A549 (cell line): ENCODE measurements around the gene CPAMD8. TPM values are rescaled to one million over a fixed set of nuclear protein-coding genes. Genes with fewer than 3 reads are reported as not detected.

Experiments
- ATAC-seq, 2 experiments: fragments of 200-7000 bp in 1 of 2; fragments of >200 bp in 1 of 2; cut with Nextera tagmentation in 1 of 2; cut with Tn5 transposase in 1 of 2; 3 replicates each; pipeline versions ENCODE4 v1.8.0 to v1.9.1; 2018 to 2020; ENCODE audit warnings: mild to moderate bottlenecking in 1 of 2, moderate library complexity in 1 of 2
- CTCF ChIA-PET: fragments of 300-600 bp; sonication (Branson Sonifier 250); formaldehyde crosslinking; extraction: SDS; loops from one replicate; lab custom pipeline; 2021; ENCODE audit warnings: antibody characterized with exemption, inconsistent platforms; lab: Yijun Ruan, JAX
- POLR2A ChIA-PET: fragments of 350-600 bp; formaldehyde crosslinking; extraction: SDS; loops from one replicate; lab custom pipeline; 2021; ENCODE audit warnings: antibody characterized with exemption, inconsistent platforms; lab: Yijun Ruan, JAX
- DNase-seq, 2 experiments: peaks; one replicate each; pipeline versions ENCODE4 v3.0.0 to v3.0.0-alpha.2; 2011 to 2016; ENCODE audit warnings: low read depth in 1 of 2, low spot score in 1 of 2
- FAIRE-seq: peaks from 2 replicates; lab custom pipeline; 2011; peaks lifted over from hg19 to GRCh38; lab: Jason Lieb, UNC
- H3K27ac ChIP-seq, 2 experiments: fragments of >200 bp; sonication (Bioruptor Twin); formaldehyde crosslinking; 3 replicates each; pipeline ENCODE4 v1.5.1; 2016 to 2017
- H3K4me1 ChIP-seq: fragments of >200 bp; sonication (Bioruptor Twin); formaldehyde crosslinking; 3 replicates; pipeline ENCODE4 v1.6.1; 2016
- H3K4me2 ChIP-seq: fragments of >200 bp; sonication (Bioruptor Twin); formaldehyde crosslinking; 3 replicates; pipeline ENCODE4 v1.6.1; 2016
- H3K4me3 ChIP-seq: fragments of >200 bp; sonication (Bioruptor Twin); formaldehyde crosslinking; 3 replicates; pipeline ENCODE4 v1.5.1; 2016
- H3K9me3 ChIP-seq: fragments of >200 bp; sonication (Bioruptor Twin); formaldehyde crosslinking; 3 replicates; pipeline ENCODE4 v1.6.1; 2016
- CBX2 ChIP-seq: fragments of 200-600 bp; sonication (generic); IDR thresholded peaks from 2 replicates; pipeline ENCODE4 v1.6.1; 2016; ENCODE audit warnings: low read depth, mild to moderate bottlenecking, borderline replicate concordance
- CBX8 ChIP-seq: fragments of 200-600 bp; sonication (generic); IDR thresholded peaks from 2 replicates; pipeline ENCODE4 v1.6.1; 2016
- CEBPB ChIP-seq, 2 experiments: fragments of >200 bp in 1 of 2; sonication (Bioruptor Twin) in 1 of 2; formaldehyde crosslinking in 1 of 2; IDR thresholded peaks; 2 replicates each; pipeline ENCODE4 v1.6.1; 2012 to 2016
- CHD2 ChIP-seq: fragments of 150-350 bp; IDR thresholded peaks from 2 replicates; pipeline ENCODE4 v1.6.1; 2014; ENCODE audit warnings: low read length; ENCODE audit not compliant: partially characterized antibody
- CHD4 ChIP-seq: fragments of 200-600 bp; sonication (generic); IDR thresholded peaks from 2 replicates; pipeline ENCODE4 v1.6.1; 2016; ENCODE audit warnings: antibody characterized with exemption, mild to moderate bottlenecking, borderline replicate concordance
- EHF ChIP-seq: fragments of 250-450 bp; sonication (Bioruptor Pico); IDR thresholded peaks from 2 replicates; pipeline ENCODE4 v1.5.0; 2020; ENCODE audit warnings: mild to moderate bottlenecking
- EP300 ChIP-seq, 2 experiments: fragments of >200 bp; sonication (Bioruptor Twin); formaldehyde crosslinking; IDR thresholded peaks; 2 replicates in 1 of 2; 3 replicates in 1 of 2; pipeline ENCODE4 v1.6.1; 2016 to 2017
- ESRRA ChIP-seq: fragments of 150-350 bp; IDR thresholded peaks from 2 replicates; pipeline ENCODE4 v1.6.1; 2014; ENCODE audit warnings: mild to moderate bottlenecking, low read length, borderline replicate concordance
- FOXS1 ChIP-seq: fragments of 250-450 bp; sonication (Bioruptor Pico); IDR thresholded peaks from 2 replicates; pipeline ENCODE4 v1.5.0; 2020; ENCODE audit warnings: mild to moderate bottlenecking, moderate library complexity
- HOXA7 ChIP-seq: fragments of 250-450 bp; sonication (Bioruptor Pico); IDR thresholded peaks from 2 replicates; pipeline ENCODE4 v1.5.0; 2020; ENCODE audit warnings: mild to moderate bottlenecking, moderate library complexity
- HOXB5 ChIP-seq: fragments of 250-450 bp; sonication (Bioruptor Pico); IDR thresholded peaks from 2 replicates; pipeline ENCODE4 v1.5.0; 2020; ENCODE audit warnings: mild to moderate bottlenecking, moderate library complexity
- NPAS2 ChIP-seq: fragments of 250-450 bp; sonication (Bioruptor Pico); IDR thresholded peaks from 2 replicates; pipeline ENCODE4 v1.8.0; 2022; ENCODE audit warnings: mild to moderate bottlenecking, moderate library complexity, borderline replicate concordance
- NR3C1 ChIP-seq: fragments of >200 bp; sonication (Bioruptor Twin); formaldehyde crosslinking; IDR thresholded peaks from 3 replicates; pipeline ENCODE4 v1.6.1; 2017
- POLR2AphosphoS2 ChIP-seq: conservative IDR thresholded peaks from 2 replicates; pipeline ENCODE4 v1.6.1; 2012; ENCODE audit warnings: low read length, improper control_type of control experiment, inconsistent platforms
- RAD21 ChIP-seq, 2 experiments: fragments of >200 bp in 1 of 2; sonication (Bioruptor Twin) in 1 of 2; formaldehyde crosslinking in 1 of 2; IDR thresholded peaks in 1 of 2; conservative IDR thresholded peaks in 1 of 2; 2 replicates in 1 of 2; 3 replicates in 1 of 2; pipeline ENCODE4 v1.6.1; 2012 to 2018; ENCODE audit warnings: inconsistent platforms in 1 of 2
- RFX5 ChIP-seq: fragments of 450-650 bp; IDR thresholded peaks from 2 replicates; pipeline ENCODE4 v1.7.1; 2014; ENCODE audit warnings: antibody characterized with exemption, mild to moderate bottlenecking, moderate library complexity
- RNF2 ChIP-seq: fragments of 200-600 bp; sonication (generic); IDR thresholded peaks from 2 replicates; pipeline ENCODE4 v1.6.1; 2016; ENCODE audit warnings: low read depth, mild to moderate bottlenecking, antibody characterized with exemption, moderate library complexity, borderline replicate concordance
- TFCP2L1 ChIP-seq: fragments of 250-450 bp; sonication (Bioruptor Pico); IDR thresholded peaks from 2 replicates; pipeline ENCODE4 v1.5.0; 2021; ENCODE audit warnings: mild to moderate bottlenecking
- ZNF302 ChIP-seq: fragments of 250-450 bp; sonication (Bioruptor Pico); IDR thresholded peaks from 2 replicates; pipeline ENCODE4 v1.9.0; 2021; ENCODE audit warnings: inconsistent platforms, mild to moderate bottlenecking, moderate library complexity
- WGBS: methylation state at CpG from one replicate; pipeline ENCODE4 v1.1.6; 2017; ENCODE audit errors: missing lambda C conversion rate; 5-methylcytosine and 5-hydroxymethylcytosine counted together
- polyA plus RNA-seq, 4 experiments: library from polyadenylated mRNA; depleted of rRNA in 3 of 4; stranded (reverse); fragments of >200 nt; fragmentation: RNase III in 1 of 4; extraction: RNeasy Plus Mini Kit Qiagen cat#74134 plus additional on column Dnase treatment in 1 of 4; gene quantifications; 2 replicates in 3 of 4; 3 replicates in 1 of 4; pipeline ENCODE4 v1.2.3, GENCODE V29; 2011 to 2017
- TF ChIP-seq, protein P1 (sequence below): fragments of 200-600 bp; sonication (generic); IDR thresholded peaks from 2 replicates; pipeline ENCODE4 v1.6.1; 2016; ENCODE audit warnings: antibody characterized with exemption, mild to moderate bottlenecking, moderate library complexity
- TF ChIP-seq, protein P2 (sequence below): fragments of 250-450 bp; sonication (Bioruptor Pico); IDR thresholded peaks from 2 replicates; pipeline ENCODE4 v1.5.0; 2021; ENCODE audit warnings: mild to moderate bottlenecking, moderate library complexity, borderline replicate concordance
- TF ChIP-seq, protein P3 (sequence below): fragments of >200 bp; sonication (Bioruptor Twin); formaldehyde crosslinking; IDR thresholded peaks from 3 replicates; pipeline ENCODE4 v1.5.1; 2016

CPAMD8 gene
- polyA plus RNA-seq, 2 of the 4 experiments (the other 2 are of a cell fraction): 0.03 TPM; not detected in 1

DNA sequence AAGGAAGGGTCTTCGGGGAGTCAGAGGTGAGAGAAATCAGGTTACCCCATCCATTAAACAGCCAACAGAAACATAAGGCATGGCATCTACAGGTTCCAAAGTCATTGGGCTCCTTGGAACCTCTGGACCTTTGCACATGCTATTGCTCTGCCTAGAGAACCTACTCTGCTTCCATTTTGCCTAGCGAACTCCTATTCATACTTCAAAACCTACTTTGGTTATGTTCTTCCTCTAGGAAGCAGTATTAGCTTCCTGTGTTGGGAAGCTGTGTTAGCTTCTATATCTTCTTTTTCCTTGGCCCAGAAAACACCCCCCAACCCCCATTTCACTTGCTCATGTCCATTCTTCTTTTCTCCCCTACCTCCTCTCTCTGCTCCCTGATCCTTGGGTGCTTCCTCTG is 98.3 kb downstream of the CPAMD8 start:
- ChIA-PET POLR2A (no interaction called here), CTCF (no interaction called here)
- no peak for FAIRE-seq

DNA sequence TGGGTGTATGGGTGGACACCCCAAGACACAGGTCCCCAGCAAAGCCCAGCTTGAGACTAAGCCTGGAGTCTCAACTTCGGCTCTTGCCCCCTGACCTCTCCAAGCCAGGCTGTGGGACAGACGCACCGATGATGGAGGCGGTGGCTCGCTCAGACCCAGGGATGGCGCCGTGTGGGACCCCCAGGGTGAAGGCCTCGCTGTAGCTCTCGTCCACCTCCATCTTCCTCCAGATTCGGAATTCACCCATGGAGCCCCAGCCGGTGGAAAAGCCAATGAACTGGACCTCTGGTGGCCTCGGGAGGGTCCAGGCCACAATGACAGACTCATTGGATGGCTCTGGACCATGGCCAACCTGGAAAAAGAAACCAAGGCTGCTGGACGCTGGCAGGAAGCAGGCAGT is 98.7 kb downstream of the CPAMD8 start:
- WGBS: 36% methylated on average over 4 of the region's 13 CpGs
- no peaks in the 10 kb centered on the region for H3K4me1 ChIP-seq
- no peak for ATAC-seq
- ChIA-PET POLR2A (no interaction called here), CTCF (no interaction called here)
- no peak overlapping the region for H3K4me2 ChIP-seq
- DNase-seq: no peak
- no peak overlapping the region for H3K27ac ChIP-seq
- FAIRE-seq: no peak
- no peak overlapping the region for H3K4me3 ChIP-seq
- no peaks in the 10 kb centered on the region; the same call in 1 of the 3 replicates for H3K9me3 ChIP-seq
- no peak for TF ChIP-seq RAD21 (conservative IDR thresholded peaks at IDR 0.05 in 1 of 2, IDR thresholded peaks at IDR 0.05 in 1 of 2)
- no peak for TF ChIP-seq TFCP2L1 (CRISPR knock-in tag)
- no peak for TF ChIP-seq HOXA7
- no peak for TF ChIP-seq NPAS2 (CRISPR knock-in tag)
- TF ChIP-seq ZNF302: no peak
- no peak for TF ChIP-seq CBX8
- TF ChIP-seq EHF (CRISPR knock-in tag): no peak
- TF ChIP-seq, protein P1, sequence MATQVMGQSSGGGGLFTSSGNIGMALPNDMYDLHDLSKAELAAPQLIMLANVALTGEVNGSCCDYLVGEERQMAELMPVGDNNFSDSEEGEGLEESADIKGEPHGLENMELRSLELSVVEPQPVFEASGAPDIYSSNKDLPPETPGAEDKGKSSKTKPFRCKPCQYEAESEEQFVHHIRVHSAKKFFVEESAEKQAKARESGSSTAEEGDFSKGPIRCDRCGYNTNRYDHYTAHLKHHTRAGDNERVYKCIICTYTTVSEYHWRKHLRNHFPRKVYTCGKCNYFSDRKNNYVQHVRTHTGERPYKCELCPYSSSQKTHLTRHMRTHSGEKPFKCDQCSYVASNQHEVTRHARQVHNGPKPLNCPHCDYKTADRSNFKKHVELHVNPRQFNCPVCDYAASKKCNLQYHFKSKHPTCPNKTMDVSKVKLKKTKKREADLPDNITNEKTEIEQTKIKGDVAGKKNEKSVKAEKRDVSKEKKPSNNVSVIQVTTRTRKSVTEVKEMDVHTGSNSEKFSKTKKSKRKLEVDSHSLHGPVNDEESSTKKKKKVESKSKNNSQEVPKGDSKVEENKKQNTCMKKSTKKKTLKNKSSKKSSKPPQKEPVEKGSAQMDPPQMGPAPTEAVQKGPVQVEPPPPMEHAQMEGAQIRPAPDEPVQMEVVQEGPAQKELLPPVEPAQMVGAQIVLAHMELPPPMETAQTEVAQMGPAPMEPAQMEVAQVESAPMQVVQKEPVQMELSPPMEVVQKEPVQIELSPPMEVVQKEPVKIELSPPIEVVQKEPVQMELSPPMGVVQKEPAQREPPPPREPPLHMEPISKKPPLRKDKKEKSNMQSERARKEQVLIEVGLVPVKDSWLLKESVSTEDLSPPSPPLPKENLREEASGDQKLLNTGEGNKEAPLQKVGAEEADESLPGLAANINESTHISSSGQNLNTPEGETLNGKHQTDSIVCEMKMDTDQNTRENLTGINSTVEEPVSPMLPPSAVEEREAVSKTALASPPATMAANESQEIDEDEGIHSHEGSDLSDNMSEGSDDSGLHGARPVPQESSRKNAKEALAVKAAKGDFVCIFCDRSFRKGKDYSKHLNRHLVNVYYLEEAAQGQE: no peak
- TF ChIP-seq ESRRA: no peak
- no peak for TF ChIP-seq HOXB5 (CRISPR knock-in tag)
- no peak for TF ChIP-seq CHD4
- TF ChIP-seq RFX5: no peak

More for the DNA sequence above, 98.3 kb downstream of the CPAMD8 start:
- TF ChIP-seq CBX2 (no peak), RAD21 (conservative IDR thresholded peaks at IDR 0.05 in 1 of 2, IDR thresholded peaks at IDR 0.05 in 1 of 2) (no peak), EP300 (IDR thresholded peaks at IDR 0.05) (no peak), POLR2AphosphoS2 (no peak), RNF2 (no peak), ZNF302 (no peak), CHD2 (no peak), NR3C1 (no peak), FOXS1 (CRISPR knock-in tag) (no peak), CEBPB (IDR thresholded peaks at IDR 0.05) (no peak)
- TF ChIP-seq, protein P2, sequence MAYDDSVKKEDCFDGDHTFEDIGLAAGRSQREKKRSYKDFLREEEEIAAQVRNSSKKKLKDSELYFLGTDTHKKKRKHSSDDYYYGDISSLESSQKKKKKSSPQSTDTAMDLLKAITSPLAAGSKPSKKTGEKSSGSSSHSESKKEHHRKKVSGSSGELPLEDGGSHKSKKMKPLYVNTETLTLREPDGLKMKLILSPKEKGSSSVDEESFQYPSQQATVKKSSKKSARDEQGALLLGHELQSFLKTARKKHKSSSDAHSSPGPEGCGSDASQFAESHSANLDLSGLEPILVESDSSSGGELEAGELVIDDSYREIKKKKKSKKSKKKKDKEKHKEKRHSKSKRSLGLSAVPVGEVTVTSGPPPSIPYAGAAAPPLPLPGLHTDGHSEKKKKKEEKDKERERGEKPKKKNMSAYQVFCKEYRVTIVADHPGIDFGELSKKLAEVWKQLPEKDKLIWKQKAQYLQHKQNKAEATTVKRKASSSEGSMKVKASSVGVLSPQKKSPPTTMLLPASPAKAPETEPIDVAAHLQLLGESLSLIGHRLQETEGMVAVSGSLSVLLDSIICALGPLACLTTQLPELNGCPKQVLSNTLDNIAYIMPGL: no peak
- TF ChIP-seq, protein P3, sequence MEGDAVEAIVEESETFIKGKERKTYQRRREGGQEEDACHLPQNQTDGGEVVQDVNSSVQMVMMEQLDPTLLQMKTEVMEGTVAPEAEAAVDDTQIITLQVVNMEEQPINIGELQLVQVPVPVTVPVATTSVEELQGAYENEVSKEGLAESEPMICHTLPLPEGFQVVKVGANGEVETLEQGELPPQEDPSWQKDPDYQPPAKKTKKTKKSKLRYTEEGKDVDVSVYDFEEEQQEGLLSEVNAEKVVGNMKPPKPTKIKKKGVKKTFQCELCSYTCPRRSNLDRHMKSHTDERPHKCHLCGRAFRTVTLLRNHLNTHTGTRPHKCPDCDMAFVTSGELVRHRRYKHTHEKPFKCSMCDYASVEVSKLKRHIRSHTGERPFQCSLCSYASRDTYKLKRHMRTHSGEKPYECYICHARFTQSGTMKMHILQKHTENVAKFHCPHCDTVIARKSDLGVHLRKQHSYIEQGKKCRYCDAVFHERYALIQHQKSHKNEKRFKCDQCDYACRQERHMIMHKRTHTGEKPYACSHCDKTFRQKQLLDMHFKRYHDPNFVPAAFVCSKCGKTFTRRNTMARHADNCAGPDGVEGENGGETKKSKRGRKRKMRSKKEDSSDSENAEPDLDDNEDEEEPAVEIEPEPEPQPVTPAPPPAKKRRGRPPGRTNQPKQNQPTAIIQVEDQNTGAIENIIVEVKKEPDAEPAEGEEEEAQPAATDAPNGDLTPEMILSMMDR: no peak
- TF ChIP-seq, protein P1: no peak
- DNase-seq (no peak), ATAC-seq (no peak)
- Histone ChIP-seq H3K27ac (no peak overlapping the region), H3K9me3 (no peaks in the 10 kb centered on the region; the same call in 1 of the 3 replicates), H3K4me2 (no peak overlapping the region), H3K4me1 (no peaks in the 10 kb centered on the region), H3K4me3 (no peak overlapping the region)
- 50% methylated on average over 2 of the region's 2 CpGs for WGBS
